HEK293 (cell line): ENCODE results near the gene PIBF1.
A peak's percentile ranks its signal among the peaks of the same experiment; 100 is the strongest.

Source experiments
- CTCF ChIA-PET: fragments of 350-600 bp; formaldehyde crosslinking; extraction: SDS; loops from one replicate; lab custom pipeline; 2021; ENCODE audit warnings: antibody characterized with exemption; lab: Yijun Ruan, JAX
- POLR2A ChIA-PET: fragments of 300-600 bp; formaldehyde crosslinking; extraction: SDS; loops from one replicate; lab custom pipeline; 2020; ENCODE audit warnings: antibody characterized with exemption, inconsistent platforms; lab: Yijun Ruan, JAX
- H3K27ac ChIP-seq: fragments of 200-500 bp; sonication (Bioruptor generic); 2 replicates; pipeline ENCODE4 v1.5.1; 2014; ENCODE audit warnings: low read depth, low read length, control low read depth, inconsistent platforms; ENCODE audit errors: extremely low read depth
- H3K36me3 ChIP-seq, 2 experiments: fragments of 200-500 bp in 1 of 2; sonication (Bioruptor generic) in 1 of 2; 1 replicate in 1 of 2; 2 replicates in 1 of 2; pipeline ENCODE4 v1.5.1; 2014 to 2017; ENCODE audit warnings: inconsistent platforms in 2 of 2, low read length in 2 of 2; ENCODE audit not compliant: control insufficient read depth in 2 of 2, insufficient read depth in 1 of 2
- H3K4me1 ChIP-seq: fragments of 200-500 bp; sonication (Bioruptor generic); 2 replicates; pipeline ENCODE4 v1.5.1; 2014; ENCODE audit warnings: mild to moderate bottlenecking, low read length, inconsistent platforms; ENCODE audit not compliant: control insufficient read depth, insufficient read depth
- H3K4me3 ChIP-seq: 2 replicates; pipeline ENCODE4 v1.5.1; 2011; ENCODE audit warnings: low read depth, mild to moderate bottlenecking, control low read depth, low read length, moderate library complexity
- H3K9me3 ChIP-seq: fragments of 200-500 bp; sonication (Bioruptor generic); 2 replicates; pipeline ENCODE4 v1.5.1; 2014; ENCODE audit warnings: low read depth, low read length, inconsistent platforms; ENCODE audit not compliant: control insufficient read depth, insufficient read depth
- GLI2 ChIP-seq: fragments of 450-650 bp; formaldehyde crosslinking; IDR thresholded peaks from 2 replicates; pipeline ENCODE4; 2017; ENCODE audit warnings: missing biosample characterization, missing genetic modification characterization, low read depth, borderline replicate concordance
- HOXD13 ChIP-seq: sonication (generic); formaldehyde crosslinking; IDR thresholded peaks from 2 replicates; pipeline ENCODE4 v1.8.0; 2022; ENCODE audit warnings: missing genetic modification reagents, borderline replicate concordance
- IKZF3 ChIP-seq: fragments of 450-650 bp; IDR thresholded peaks from 2 replicates; pipeline ENCODE4 v1.5.0; 2018; ENCODE audit warnings: missing biosample characterization, mild to moderate bottlenecking, missing genetic modification characterization, moderate library complexity
- INSM2 ChIP-seq: fragments of 450-650 bp; formaldehyde crosslinking; IDR thresholded peaks from 2 replicates; pipeline ENCODE4 v1.5.1; 2016; ENCODE audit warnings: missing biosample characterization, missing genetic modification characterization
- OVOL3 ChIP-seq: fragments of 450-650 bp; formaldehyde crosslinking; IDR thresholded peaks from 2 replicates; pipeline ENCODE4 v1.5.1; 2016; ENCODE audit warnings: missing biosample characterization, missing genetic modification characterization
- SALL2 ChIP-seq: fragments of 450-650 bp; formaldehyde crosslinking; IDR thresholded peaks from 2 replicates; pipeline ENCODE4 v1.5.0; 2017; ENCODE audit warnings: missing biosample characterization, mild to moderate bottlenecking, missing genetic modification characterization, borderline replicate concordance
- SCRT1 ChIP-seq: fragments of 450-650 bp; formaldehyde crosslinking; IDR thresholded peaks from 2 replicates; pipeline ENCODE4 v1.5.1; 2016; ENCODE audit warnings: missing biosample characterization, missing genetic modification characterization, borderline replicate concordance
- TCF7L2 ChIP-seq: IDR thresholded peaks from 2 replicates; pipeline ENCODE4 v1.6.1; 2011; ENCODE audit warnings: low read depth, mild to moderate bottlenecking, inconsistent platforms, low read length, moderate library complexity, borderline replicate concordance
- ZNF132 ChIP-seq: fragments of 450-650 bp; formaldehyde crosslinking; IDR thresholded peaks from 2 replicates; pipeline ENCODE4 v1.5.1; 2017; ENCODE audit warnings: missing biosample characterization, missing genetic modification characterization, borderline replicate concordance
- ZNF174 ChIP-seq: fragments of 450-650 bp; formaldehyde crosslinking; IDR thresholded peaks from 2 replicates; pipeline ENCODE4 v1.5.0; 2017; ENCODE audit warnings: missing biosample characterization, mild to moderate bottlenecking, missing genetic modification characterization
- ZNF23 ChIP-seq: fragments of 450-650 bp; formaldehyde crosslinking; IDR thresholded peaks from 2 replicates; pipeline ENCODE4 v1.5.1; 2016; ENCODE audit warnings: missing biosample characterization, missing genetic modification characterization, borderline replicate concordance
- ZNF248 ChIP-seq: fragments of 450-650 bp; formaldehyde crosslinking; IDR thresholded peaks from 2 replicates; pipeline ENCODE4 v1.5.1; 2017; ENCODE audit warnings: missing biosample characterization, missing genetic modification characterization
- ZNF311 ChIP-seq: fragments of 450-650 bp; formaldehyde crosslinking; IDR thresholded peaks from 2 replicates; pipeline ENCODE4 v1.5.1; 2017; ENCODE audit warnings: missing biosample characterization, missing genetic modification characterization, borderline replicate concordance
- ZNF324 ChIP-seq: fragments of 450-650 bp; formaldehyde crosslinking; IDR thresholded peaks from 2 replicates; pipeline ENCODE4 v1.5.1; 2016; ENCODE audit warnings: missing biosample characterization, missing genetic modification characterization
- ZNF391 ChIP-seq: fragments of 450-650 bp; formaldehyde crosslinking; IDR thresholded peaks from 2 replicates; pipeline ENCODE4 v1.5.1; 2016; ENCODE audit warnings: low read depth, missing biosample characterization, missing genetic modification characterization, borderline replicate concordance
- ZNF530 ChIP-seq: fragments of 450-650 bp; formaldehyde crosslinking; IDR thresholded peaks from 2 replicates; pipeline ENCODE4 v1.5.1; 2016; ENCODE audit warnings: low read depth, missing biosample characterization, missing genetic modification characterization
- ZNF555 ChIP-seq: fragments of 450-650 bp; formaldehyde crosslinking; conservative IDR thresholded peaks from 2 replicates; pipeline ENCODE4 v1.5.1; 2017; ENCODE audit warnings: missing biosample characterization, mild to moderate bottlenecking, missing genetic modification characterization, inconsistent platforms
- ZNF629 ChIP-seq: fragments of 450-650 bp; formaldehyde crosslinking; IDR thresholded peaks from 2 replicates; pipeline ENCODE4 v1.5.1; 2017; ENCODE audit warnings: missing biosample characterization, missing genetic modification characterization
- ZNF639 ChIP-seq: fragments of 450-650 bp; formaldehyde crosslinking; IDR thresholded peaks from 2 replicates; pipeline ENCODE4 v1.5.1; 2016; ENCODE audit warnings: missing biosample characterization, missing genetic modification characterization
- ZNF660 ChIP-seq: fragments of 450-650 bp; IDR thresholded peaks from 2 replicates; pipeline ENCODE4 v1.5.1; 2018; ENCODE audit warnings: missing biosample characterization, mild to moderate bottlenecking, missing genetic modification characterization
- ZNF670 ChIP-seq: fragments of 450-650 bp; formaldehyde crosslinking; IDR thresholded peaks from 2 replicates; pipeline ENCODE4 v1.5.1; 2016; ENCODE audit warnings: missing biosample characterization, missing genetic modification characterization, low read depth
- TF ChIP-seq, protein P1 (sequence below): fragments of 450-650 bp; formaldehyde crosslinking; IDR thresholded peaks from 2 replicates; pipeline ENCODE4 v1.5.0; 2017; ENCODE audit warnings: missing biosample characterization, missing genetic modification characterization, borderline replicate concordance
- TF ChIP-seq, protein P2 (sequence below): fragments of 450-650 bp; formaldehyde crosslinking; IDR thresholded peaks from 2 replicates; pipeline ENCODE4 v1.5.1; 2016; ENCODE audit warnings: missing biosample characterization, missing genetic modification characterization

The PIBF1 gene

DNA sequence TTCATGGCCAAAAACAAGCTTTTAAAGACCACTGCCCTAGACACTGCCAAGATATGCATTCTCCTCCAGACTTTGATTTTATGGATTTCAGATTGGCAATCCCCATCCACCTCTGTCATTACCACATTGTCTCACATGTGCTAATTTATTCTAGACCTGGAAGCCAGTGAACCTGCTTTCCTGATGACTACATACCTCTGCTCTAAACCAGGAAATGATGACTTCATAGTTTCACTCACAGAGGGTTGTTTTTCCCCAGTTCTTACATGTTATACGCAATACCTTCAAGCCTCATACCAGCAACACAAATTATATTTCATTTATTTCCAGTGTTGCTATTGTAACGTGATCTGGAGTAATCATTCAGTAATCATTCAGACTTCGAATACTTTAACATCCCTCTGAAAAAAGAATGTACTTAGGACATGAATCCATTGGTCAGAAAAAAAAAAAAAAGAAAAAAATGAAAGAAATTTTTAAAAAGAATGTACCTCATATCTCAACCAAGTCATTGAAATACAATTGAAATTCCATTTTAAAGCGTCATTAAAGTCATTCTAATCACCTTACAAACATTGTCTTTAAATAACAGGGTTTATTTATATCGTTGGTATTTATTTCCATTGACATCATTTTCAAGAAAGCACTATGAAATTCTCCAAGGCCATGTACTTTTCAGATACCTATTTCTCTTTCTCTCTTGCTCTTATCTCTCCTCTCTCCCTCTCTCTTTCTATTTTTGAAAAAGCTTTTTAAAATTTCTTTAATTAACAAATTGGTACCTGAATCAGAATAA, 243.5 kb downstream of the PIBF1 start (continued):
- no peak for TF ChIP-seq ZNF132 (tag by site-specific recombination)
- no peak for TF ChIP-seq ZNF324 (tag by site-specific recombination)
- TF ChIP-seq ZNF23 (tag by site-specific recombination) = no peak
- peak; percentile 61; the same call in 1 of the 2 replicates for TF ChIP-seq ZNF629 (tag by site-specific recombination)
- TF ChIP-seq ZNF660 (tag by site-specific recombination) = 0 out of 2 replicates have a peak, but pooled peaks have one; percentile 30

- ChIA-PET POLR2A (no interaction called here), CTCF (interaction anchor here (0.7 kb wide), 1 partner anchor 10 kb away, joined by 3 read pairs; no protein-coding TSS in a partner anchor)
Observed at GRCh38 chr13:73034901-73035300, 253.0 kb downstream of the PIBF1 start.

GRCh38 chr13:73035660-73036059, 253.7 kb downstream of the PIBF1 start:
- H3K36me3 ChIP-seq = no peaks in the 10 kb centered on the region
- no peaks in the 10 kb centered on the region for H3K9me3 ChIP-seq
- H3K4me1 ChIP-seq = no peaks in the 10 kb centered on the region
- ChIA-PET CTCF (no interaction called here), POLR2A (no interaction called here)
- no peak overlapping the region for H3K4me3 ChIP-seq
- TF ChIP-seq, protein P1, sequence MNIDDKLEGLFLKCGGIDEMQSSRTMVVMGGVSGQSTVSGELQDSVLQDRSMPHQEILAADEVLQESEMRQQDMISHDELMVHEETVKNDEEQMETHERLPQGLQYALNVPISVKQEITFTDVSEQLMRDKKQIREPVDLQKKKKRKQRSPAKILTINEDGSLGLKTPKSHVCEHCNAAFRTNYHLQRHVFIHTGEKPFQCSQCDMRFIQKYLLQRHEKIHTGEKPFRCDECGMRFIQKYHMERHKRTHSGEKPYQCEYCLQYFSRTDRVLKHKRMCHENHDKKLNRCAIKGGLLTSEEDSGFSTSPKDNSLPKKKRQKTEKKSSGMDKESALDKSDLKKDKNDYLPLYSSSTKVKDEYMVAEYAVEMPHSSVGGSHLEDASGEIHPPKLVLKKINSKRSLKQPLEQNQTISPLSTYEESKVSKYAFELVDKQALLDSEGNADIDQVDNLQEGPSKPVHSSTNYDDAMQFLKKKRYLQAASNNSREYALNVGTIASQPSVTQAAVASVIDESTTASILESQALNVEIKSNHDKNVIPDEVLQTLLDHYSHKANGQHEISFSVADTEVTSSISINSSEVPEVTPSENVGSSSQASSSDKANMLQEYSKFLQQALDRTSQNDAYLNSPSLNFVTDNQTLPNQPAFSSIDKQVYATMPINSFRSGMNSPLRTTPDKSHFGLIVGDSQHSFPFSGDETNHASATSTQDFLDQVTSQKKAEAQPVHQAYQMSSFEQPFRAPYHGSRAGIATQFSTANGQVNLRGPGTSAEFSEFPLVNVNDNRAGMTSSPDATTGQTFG = no peak
- no peak for TF ChIP-seq ZNF174
- no peak for TF ChIP-seq TCF7L2
- TF ChIP-seq, protein P2, sequence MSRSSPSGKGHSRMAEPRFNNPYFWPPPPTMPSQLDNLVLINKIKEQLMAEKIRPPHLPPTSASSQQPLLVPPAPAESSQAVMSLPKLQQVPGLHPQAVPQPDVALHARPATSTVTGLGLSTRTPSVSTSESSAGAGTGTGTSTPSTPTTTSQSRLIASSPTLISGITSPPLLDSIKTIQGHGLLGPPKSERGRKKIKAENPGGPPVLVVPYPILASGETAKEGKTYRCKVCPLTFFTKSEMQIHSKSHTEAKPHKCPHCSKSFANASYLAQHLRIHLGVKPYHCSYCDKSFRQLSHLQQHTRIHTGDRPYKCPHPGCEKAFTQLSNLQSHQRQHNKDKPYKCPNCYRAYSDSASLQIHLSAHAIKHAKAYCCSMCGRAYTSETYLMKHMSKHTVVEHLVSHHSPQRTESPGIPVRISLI (tag by site-specific recombination) = no peak
- no peak for TF ChIP-seq ZNF639 (tag by site-specific recombination)
- TF ChIP-seq ZNF391 = no peak
- no peak overlapping the region for H3K27ac ChIP-seq

More at GRCh38 chr13:73034901-73035300, 253.0 kb downstream of the PIBF1 start:
- TF ChIP-seq ZNF629 (tag by site-specific recombination) (no peak), ZNF670 (tag by site-specific recombination) (no peak)
- no peak overlapping the region for H3K27ac ChIP-seq
- no peaks in the 10 kb centered on the region for H3K9me3 ChIP-seq
- no peak overlapping the region for H3K4me3 ChIP-seq
- no peaks in the 10 kb centered on the region for H3K4me1 ChIP-seq
- no peaks in the 10 kb centered on the region for H3K36me3 ChIP-seq

DNA sequence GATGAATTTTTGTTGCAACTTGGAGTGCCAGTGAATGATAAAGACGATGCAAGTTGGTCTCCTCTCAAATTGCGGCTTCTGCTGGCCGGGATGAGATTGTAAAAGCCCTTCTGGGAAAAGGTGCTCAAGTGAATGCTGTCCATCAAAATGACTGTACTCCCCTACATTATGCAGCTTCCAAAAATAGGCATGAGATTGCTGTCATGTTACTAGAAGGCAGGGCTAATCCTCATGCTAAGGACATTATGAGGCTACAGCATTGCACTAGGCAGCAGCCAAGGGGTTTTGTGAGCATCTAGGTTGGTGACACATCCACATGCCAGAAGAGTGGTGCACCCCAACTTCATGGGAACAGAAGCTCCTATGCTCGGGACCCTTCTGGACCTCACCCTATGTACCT, 254.6 kb downstream of the PIBF1 start:
- Histone ChIP-seq H3K9me3 (no peaks in the 10 kb centered on the region), H3K27ac (no peak overlapping the region), H3K4me1 (no peaks in the 10 kb centered on the region), H3K36me3 (no peaks in the 10 kb centered on the region), H3K4me3 (no peak overlapping the region)
- ChIA-PET POLR2A (no interaction called here), CTCF (interaction anchor here (0.6 kb wide), 1 partner anchor 111 kb away, joined by 3 read pairs; no protein-coding TSS in a partner anchor)
- TF ChIP-seq OVOL3 (tag by site-specific recombination) (no peak), SALL2 (tag by site-specific recombination) (no peak), INSM2 (tag by site-specific recombination) (no peak), ZNF311 (tag by site-specific recombination) (no peak), ZNF530 (tag by site-specific recombination) (no peak), GLI2 (tag by site-specific recombination) (no peak), ZNF555 (tag by site-specific recombination) (no peak), HOXD13 (CRISPR knock-in tag) (no peak), IKZF3 (tag by site-specific recombination) (no peak), SCRT1 (tag by site-specific recombination) (no peak), ZNF248 (tag by site-specific recombination) (no peak)
